Bronchial epithelial cell (primary cell): ENCODE measurements around the gene SIK3. TPM values are rescaled to one million over a fixed set of nuclear protein-coding genes. Genes with fewer than 3 reads are reported as not detected.

Experiments
- DNase-seq: peaks from one replicate; pipeline ENCODE4 v3.0.0-alpha.2; 2010; ENCODE audit warnings: low read depth
- FAIRE-seq: peaks from 2 replicates; lab custom pipeline; 2011; peaks lifted over from hg19 to GRCh38; lab: Jason Lieb, UNC
- H3K27me3 ChIP-seq: 2 replicates; pipeline ENCODE4 v1.5.1; 2011; ENCODE audit warnings: low read length; ENCODE audit not compliant: control insufficient read depth, insufficient read depth
- H3K36me3 ChIP-seq: 2 replicates; pipeline ENCODE4 v1.5.1; 2011; ENCODE audit warnings: low read length; ENCODE audit not compliant: control insufficient read depth, insufficient read depth
- H3K4me3 ChIP-seq: 2 replicates; pipeline ENCODE4 v1.5.1; 2011; ENCODE audit warnings: mild to moderate bottlenecking, low read depth, low read length, control low read depth
- CTCF ChIP-seq: IDR thresholded peaks from 2 replicates; pipeline ENCODE4 v1.5.1; 2011; ENCODE audit warnings: mild to moderate bottlenecking, moderate library complexity, low read length, control low read depth, inconsistent platforms; ENCODE audit not compliant: insufficient read depth, severe bottlenecking
- total RNA-seq: library from RNA; depleted of rRNA; stranded (reverse); fragments of >200 nt; gene quantifications from 2 replicates; pipeline ENCODE4 v1.2.1, GENCODE V29; 2014

SIK3 gene
- total RNA-seq, 1 donor from 2014 or later: 6.8 TPM

GRCh38 chr11:116885951-116886655, 212.1 kb downstream of the SIK3 start:
- no peak for TF ChIP-seq CTCF
- Histone ChIP-seq H3K4me3 (no peak overlapping the region), H3K36me3 (peaks cover 2% of the 10 kb centered on the region), H3K27me3 (no peaks in the 10 kb centered on the region)
- no peak for FAIRE-seq
- DNase-seq: no peak

- no peak overlapping the region for H3K4me3 ChIP-seq
- TF ChIP-seq CTCF: no peak
- no peaks in the 10 kb centered on the region for H3K27me3 ChIP-seq
- no peak for FAIRE-seq
- peaks cover 2% of the 10 kb centered on the region for H3K36me3 ChIP-seq
- peak; percentile 43 for DNase-seq
Observed at GRCh38 chr11:116882386-116882785, 215.8 kb downstream of the SIK3 start.

GRCh38 chr11:116881143-116881542, 217.1 kb downstream of the SIK3 start:
- no peaks in the 10 kb centered on the region for H3K27me3 ChIP-seq
- FAIRE-seq: no peak
- no peak overlapping the region for H3K4me3 ChIP-seq
- H3K36me3 ChIP-seq: peaks cover 4% of the 10 kb centered on the region
- DNase-seq: no peak
- TF ChIP-seq CTCF: no peak

- Histone ChIP-seq H3K4me3 (no peak overlapping the region), H3K27me3 (no peaks in the 10 kb centered on the region), H3K36me3 (peaks cover 8% of the 10 kb centered on the region)
- FAIRE-seq (no peak), DNase-seq (peak; percentile 72)
- TF ChIP-seq CTCF: peak; percentile 71
Observed at GRCh38 chr11:116879800-116880625, 218.2 kb downstream of the SIK3 start.

GRCh38 chr11:116876656-116877055, 221.6 kb downstream of the SIK3 start:
- no peak for DNase-seq
- no peak overlapping the region for H3K4me3 ChIP-seq
- peaks cover 9% of the 10 kb centered on the region for H3K36me3 ChIP-seq
- TF ChIP-seq CTCF: no peak
- no peaks in the 10 kb centered on the region for H3K27me3 ChIP-seq
- no peak for FAIRE-seq
